Right renal pelvis (tissue), 4 donors: ENCODE data around the gene UTP18. TPM values are rescaled to one million over a fixed set of nuclear protein-coding genes. Genes with fewer than 3 reads are reported as not detected.
"Not testable (repeated sequence)": the region's sequence is repeated elsewhere in the genome, so short reads cannot be mapped to it uniquely, and the experiment has no call there.

Source experiments
- DNase-seq, 4 donors: peaks; one replicate each; pipeline ENCODE4 v3.0.0-alpha.2; 2013; ENCODE audit warnings: low read depth in 4 of 4, low spot score in 3 of 4, missing footprints in 1 of 4
- polyA plus RNA-seq, 4 donors: library from polyadenylated mRNA; unstranded; fragments of 120-200 nt; gene quantifications; one replicate each; pipeline ENCODE4 v1.2.1, GENCODE V29; 2013; ENCODE audit not compliant: insufficient read length in 4 of 4

UTP18 gene
- polyA plus RNA-seq, 4 donors, result 53.8 to 59.3 (median 56.9) TPM

DNA sequence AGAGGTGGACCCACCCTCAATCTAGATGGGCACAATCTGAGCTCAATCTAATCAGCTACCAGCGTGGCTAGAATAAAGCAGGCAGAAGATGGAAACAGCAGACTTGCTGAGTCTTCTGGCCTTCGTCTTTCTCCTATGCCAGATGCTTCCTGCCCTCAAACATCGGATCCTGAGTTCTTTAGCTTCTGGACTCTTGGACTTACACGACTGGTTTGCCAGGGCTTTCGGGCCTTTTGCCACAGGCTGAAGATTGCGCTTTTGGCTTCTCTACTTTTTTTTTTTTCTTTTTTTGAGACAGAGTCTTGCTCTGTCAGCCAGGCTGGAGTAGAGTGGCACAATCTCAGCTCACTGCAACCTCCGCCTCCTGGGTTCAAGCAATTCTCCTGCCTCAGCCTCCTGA, 65.1 kb downstream of the UTP18 start:
- DNase-seq, result no peak

- DNase-seq, result not testable (repeated sequence)
Measured at GRCh38 chr17:51330861-51331503, 70.6 kb downstream of the UTP18 start.

DNA sequence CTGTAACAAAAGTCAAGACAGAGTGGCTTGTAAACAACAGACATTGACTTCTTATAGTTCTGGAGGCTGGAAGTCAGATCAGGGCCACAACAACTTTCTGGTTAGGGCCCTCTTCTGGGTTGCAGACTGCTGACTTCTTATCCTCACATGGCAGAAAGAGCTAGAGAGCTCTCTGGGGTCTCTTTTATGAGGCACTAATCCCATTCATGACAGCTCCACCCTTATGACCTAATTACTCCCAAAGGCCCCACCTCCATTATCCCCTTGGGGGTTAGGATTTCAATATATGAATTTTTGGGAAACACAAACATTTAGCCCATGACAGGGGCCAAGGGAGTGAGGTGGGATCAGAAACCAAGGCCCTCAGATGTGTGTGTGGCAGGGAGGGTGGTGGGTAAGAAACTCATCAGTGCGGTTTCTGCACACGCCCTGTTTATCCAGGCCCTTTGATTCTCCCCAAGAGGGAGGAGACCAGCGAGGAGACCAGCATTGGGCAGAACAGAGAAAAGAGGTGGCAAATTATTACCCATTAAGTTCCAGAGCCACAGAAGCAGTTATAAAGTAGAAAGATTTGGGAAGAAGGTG, 74.8 kb downstream of the UTP18 start:
- no peak for DNase-seq

DNA sequence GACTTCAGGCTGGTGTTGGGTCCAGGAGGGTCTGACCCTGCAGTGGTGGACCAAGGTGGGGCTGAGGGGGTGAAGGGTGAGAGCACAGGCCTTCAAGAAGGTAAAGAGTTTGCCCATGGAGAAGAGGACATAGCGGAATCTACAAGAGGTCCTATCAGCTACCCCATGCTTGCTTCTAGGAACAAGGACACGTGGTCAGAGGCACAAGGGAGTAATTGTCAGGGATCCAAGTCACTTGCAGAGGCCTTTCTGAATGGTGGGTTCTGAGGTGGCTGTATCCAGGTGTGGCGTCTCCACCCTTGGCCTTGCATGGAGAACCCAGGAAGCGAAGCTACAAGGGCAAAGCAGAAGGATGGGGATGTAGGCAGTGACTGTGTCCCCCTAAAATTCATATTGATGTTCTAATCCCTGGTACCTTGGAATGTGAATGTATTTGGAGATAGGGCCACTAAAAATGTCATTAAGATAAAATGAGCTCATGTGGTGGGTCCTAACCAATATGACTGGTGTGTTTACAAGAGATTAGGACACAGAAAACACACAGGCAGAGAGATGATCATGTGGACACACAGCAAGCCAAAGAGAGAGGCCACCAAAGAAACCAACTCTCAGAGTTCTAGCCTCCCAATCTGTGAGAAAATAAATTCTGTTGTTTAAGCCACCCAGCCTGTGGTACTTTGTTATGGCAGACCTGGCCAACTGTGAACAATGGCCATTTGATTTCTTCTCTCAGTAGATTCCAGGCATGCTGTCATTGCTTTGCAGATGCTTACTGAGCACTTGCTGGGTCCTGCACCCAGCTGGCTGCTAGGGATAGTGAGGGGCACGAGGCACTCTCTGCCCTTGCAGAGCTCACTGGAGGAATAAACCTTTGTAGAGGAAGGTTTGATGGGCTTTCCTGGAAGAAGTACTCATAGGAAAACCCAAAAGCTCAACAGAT, 75.8 kb downstream of the UTP18 start:
- DNase-seq, result no peak

DNA sequence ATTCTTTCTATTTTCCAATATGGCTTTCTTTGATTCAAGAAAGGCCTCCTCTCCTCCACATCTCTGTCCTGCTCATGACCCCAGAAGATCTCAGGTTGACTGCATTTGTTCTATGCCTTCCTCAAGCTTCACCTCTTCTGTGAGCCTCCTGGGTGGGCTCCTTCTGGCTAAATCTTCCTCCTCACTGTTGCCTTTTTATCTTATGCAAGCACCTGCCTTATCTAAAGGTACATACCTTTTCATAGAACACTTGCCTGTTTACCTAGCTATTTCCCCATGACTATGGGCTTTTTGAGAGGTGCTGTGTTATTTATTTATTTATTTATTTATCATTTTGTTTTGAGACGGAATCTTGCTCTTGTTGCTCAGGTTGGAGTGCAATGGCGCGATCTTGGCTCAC, 81.1 kb downstream of the UTP18 start:
- no peak for DNase-seq

DNA sequence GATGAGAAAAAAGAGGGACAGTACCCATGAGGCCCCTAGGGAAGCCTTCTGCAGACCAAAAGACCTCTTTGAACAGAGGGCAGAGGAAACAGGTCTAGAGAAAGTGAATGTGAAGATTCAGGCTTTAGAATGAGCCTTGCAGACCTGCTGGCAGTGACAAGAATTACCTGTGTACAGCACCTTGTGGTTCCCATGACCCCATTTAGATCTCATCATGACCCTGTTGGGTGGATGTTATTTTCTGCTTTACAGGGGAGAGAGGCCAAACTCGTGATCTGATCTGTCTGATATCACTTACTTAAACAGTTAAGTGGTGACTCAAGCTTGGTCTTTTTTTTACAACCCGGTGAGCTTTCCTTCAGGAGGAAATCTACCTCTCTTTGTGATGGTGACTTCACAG, 81.9 kb downstream of the UTP18 start:
- no peak for DNase-seq

DNA sequence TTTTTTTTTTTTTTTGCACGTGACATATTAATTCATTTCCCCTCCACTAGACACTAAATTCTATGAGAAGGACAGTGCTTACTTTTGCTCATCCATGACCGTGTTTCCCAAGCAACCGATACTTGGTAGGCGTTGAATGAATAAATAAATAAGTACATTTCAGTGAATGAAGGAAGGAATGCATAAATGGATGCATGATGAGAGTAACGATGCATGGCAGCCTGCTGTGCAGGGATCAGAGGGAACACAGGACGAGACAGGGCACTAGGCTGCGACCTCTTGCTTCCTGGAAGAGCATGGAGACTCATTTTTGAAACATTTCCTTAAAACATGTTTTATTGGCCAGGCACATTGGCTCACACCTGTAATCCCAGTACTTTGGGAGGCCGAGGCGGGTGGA, 84.2 kb downstream of the UTP18 start:
- no peak for DNase-seq

DNA sequence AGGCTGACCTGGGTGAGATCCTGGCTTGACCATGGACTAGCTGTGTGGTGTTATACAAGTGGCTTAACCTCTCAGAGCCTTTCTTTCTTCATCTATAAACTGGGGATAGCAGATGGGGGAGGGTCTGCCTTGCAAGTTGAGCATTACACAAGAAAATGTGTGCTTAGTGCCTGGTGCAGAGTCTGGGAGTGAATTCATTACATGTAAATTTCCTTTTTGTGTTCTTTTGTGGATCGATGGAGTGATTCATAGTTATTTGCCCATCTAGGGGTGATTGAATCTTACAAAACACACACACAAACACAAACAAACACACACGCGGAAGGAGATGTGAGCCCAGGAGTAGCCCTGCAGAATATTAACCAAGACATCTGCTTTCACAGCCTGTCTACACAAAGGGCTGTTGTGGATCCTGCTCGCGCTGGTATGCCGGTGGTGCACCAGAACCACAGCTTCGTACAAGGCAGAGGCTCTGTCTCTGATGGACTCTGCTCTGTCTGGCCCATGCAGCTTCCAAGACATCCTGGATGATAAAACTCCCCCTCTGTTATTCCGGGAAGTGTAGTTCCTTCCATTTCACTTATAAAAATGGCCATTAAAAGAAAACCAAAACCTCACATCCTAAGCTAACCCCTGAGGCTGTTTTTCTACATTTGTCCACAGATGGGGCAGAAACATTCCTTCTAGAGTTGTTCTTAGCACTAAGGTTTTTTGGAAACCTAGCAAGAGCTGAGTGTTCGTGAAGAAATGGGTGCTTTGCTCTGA, 86.1 kb downstream of the UTP18 start:
- DNase-seq, result no peak

Other genes with a start within 250 kb of the UTP18 start
- 100 to 1,000 TPM in 3 of 4 donors, 10 to 100 TPM in 1; 86.2 to 109 (median 105) TPM for gene SPAG9, start 139.7 kb upstream of the UTP18 start, polyA plus RNA-seq
- gene NME1, start 107.0 kb upstream of the UTP18 start, polyA plus RNA-seq, result 10 to 100 TPM; 68.4 to 75.9 (median 73.7) TPM
- 100 to 1,000 TPM; 234 to 296 (median 257) TPM for gene NME2, start 94.1 kb upstream of the UTP18 start, polyA plus RNA-seq
- 10 to 100 TPM; 45.9 to 58.2 (median 55.1) TPM for gene MBTD1, start 497 bp upstream of the UTP18 start, polyA plus RNA-seq